H9 (cell line): ENCODE results near the gene ITPRID2. TPM values are rescaled to one million over a fixed set of nuclear protein-coding genes. Genes with fewer than 3 reads are reported as not detected.
A peak's percentile ranks its signal among the peaks of the same experiment; 100 is the strongest.

Experiments
- DNase-seq: peaks from one replicate; pipeline ENCODE4 v3.0.0-alpha.2; 2017
- H2AFZ ChIP-seq: one replicate; pipeline ENCODE4 v1.6.1; 2013; ENCODE audit warnings: mild to moderate bottlenecking, low read length, control low read depth, moderate library complexity
- H2AK5ac ChIP-seq: 2 replicates; pipeline ENCODE4 v1.6.1; 2013; ENCODE audit warnings: low read length, control low read depth, mixed read lengths; ENCODE audit not compliant: insufficient read length
- H2BK120ac ChIP-seq: one replicate; pipeline ENCODE4 v1.6.1; 2013; ENCODE audit warnings: low read depth, mild to moderate bottlenecking, low read length, control low read depth, inconsistent platforms; ENCODE audit not compliant: poor library complexity, severe bottlenecking
- H2BK12ac ChIP-seq: 2 replicates; pipeline ENCODE4 v1.6.1; 2013; ENCODE audit warnings: low read length, control low read depth, mixed read lengths, low read depth; ENCODE audit not compliant: insufficient read length
- H2BK15ac ChIP-seq: 2 replicates; pipeline ENCODE4 v1.6.1; 2013; ENCODE audit warnings: low read depth, low read length, control low read depth
- H2BK20ac ChIP-seq: one replicate; pipeline ENCODE4 v1.6.1; 2013; ENCODE audit warnings: low read depth, mild to moderate bottlenecking, low read length, control low read depth, inconsistent platforms; ENCODE audit not compliant: poor library complexity, severe bottlenecking
- H2BK5ac ChIP-seq: 2 replicates; pipeline ENCODE4 v1.6.1; 2013; ENCODE audit warnings: low read length, control low read depth, mixed read lengths; ENCODE audit not compliant: insufficient read length
- H3K14ac ChIP-seq: 2 replicates; pipeline ENCODE4 v1.6.1; 2013; ENCODE audit warnings: low read length, control low read depth; ENCODE audit not compliant: insufficient read depth
- H3K18ac ChIP-seq: 2 replicates; pipeline ENCODE4 v1.6.1; 2013; ENCODE audit warnings: low read depth, mild to moderate bottlenecking, mixed read lengths, low read length, control low read depth; ENCODE audit not compliant: insufficient read length
- H3K23ac ChIP-seq: 2 replicates; pipeline ENCODE4 v1.6.1; 2013; ENCODE audit warnings: low read length, control low read depth, mixed read lengths, low read depth; ENCODE audit not compliant: insufficient read length
- H3K23me2 ChIP-seq: 2 replicates; pipeline ENCODE4 v1.6.1; 2013; ENCODE audit warnings: low read depth, mild to moderate bottlenecking, mixed read lengths, low read length, control low read depth; ENCODE audit not compliant: insufficient read length, poor library complexity, severe bottlenecking
- H3K27ac ChIP-seq: 2 replicates; pipeline ENCODE4 v1.5.1; 2013; ENCODE audit warnings: low read length, control low read depth, mixed read lengths, low read depth; ENCODE audit not compliant: insufficient read length
- H3K27me3 ChIP-seq: 2 replicates; pipeline ENCODE4 v1.6.1; 2013; ENCODE audit warnings: low read length, control low read depth, inconsistent platforms; ENCODE audit not compliant: insufficient read depth
- H3K4ac ChIP-seq: 2 replicates; pipeline ENCODE4 v1.6.1; 2013; ENCODE audit warnings: low read depth, mild to moderate bottlenecking, control low read depth, inconsistent platforms, low read length, moderate library complexity
- H3K4me1 ChIP-seq: 2 replicates; pipeline ENCODE4 v1.6.1; 2013; ENCODE audit warnings: low read length, control low read depth, inconsistent platforms; ENCODE audit not compliant: insufficient read depth
- H3K4me2 ChIP-seq: 2 replicates; pipeline ENCODE4 v1.6.1; 2013; ENCODE audit warnings: low read length, control low read depth, mixed read lengths; ENCODE audit not compliant: insufficient read length, insufficient read depth
- H3K56ac ChIP-seq: 2 replicates; pipeline ENCODE4 v1.6.1; 2013; ENCODE audit warnings: low read depth, mild to moderate bottlenecking, mixed read lengths, low read length, control low read depth; ENCODE audit not compliant: insufficient read length
- H3K79me1 ChIP-seq: 2 replicates; pipeline ENCODE4 v1.6.1; 2013; ENCODE audit warnings: low read depth, mild to moderate bottlenecking, moderate library complexity, low read length, control low read depth, inconsistent platforms; ENCODE audit not compliant: insufficient read depth, poor library complexity, severe bottlenecking
- H3K79me2 ChIP-seq: 2 replicates; pipeline ENCODE4 v1.6.1; 2013; ENCODE audit warnings: low read length, control low read depth, inconsistent platforms; ENCODE audit not compliant: insufficient read depth
- H3K9ac ChIP-seq: 2 replicates; pipeline ENCODE4 v1.6.1; 2013; ENCODE audit warnings: low read length, control low read depth, mixed read lengths; ENCODE audit not compliant: insufficient read length; ENCODE audit errors: extremely low read depth
- H3K9me3 ChIP-seq: one replicate; pipeline ENCODE4 v1.6.1; 2013; ENCODE audit warnings: low read depth, low read length, inconsistent platforms; ENCODE audit not compliant: control insufficient read depth
- H3T11ph ChIP-seq: one replicate; pipeline ENCODE4 v1.6.1; 2013; ENCODE audit warnings: mild to moderate bottlenecking, low read length, control low read depth, inconsistent platforms
- H4K20me1 ChIP-seq: one replicate; pipeline ENCODE4 v1.6.1; 2013; ENCODE audit not compliant: control insufficient read depth, insufficient read length, insufficient read depth
- H4K5ac ChIP-seq: 2 replicates; pipeline ENCODE4 v1.6.1; 2013; ENCODE audit warnings: low read depth, mild to moderate bottlenecking, mixed read lengths, low read length, control low read depth; ENCODE audit not compliant: insufficient read length
- H4K8ac ChIP-seq: replicated peaks from 2 replicates; pipeline ENCODE4 v1.6.1; 2013; ENCODE audit warnings: low read length, control low read depth, mixed read lengths, low read depth; ENCODE audit not compliant: insufficient read length
- H4K91ac ChIP-seq: 2 replicates; pipeline ENCODE4 v1.6.1; 2013; ENCODE audit warnings: low read depth, mild to moderate bottlenecking, moderate library complexity, mixed read lengths, low read length, control low read depth; ENCODE audit not compliant: insufficient read length
- H3K27ac Mint-ChIP-seq, 3 experiments: 2 replicates in 2 of 3; 3 replicates in 1 of 3; pipeline ENCODE4 v1.8.0; 2020 to 2021; ENCODE audit warnings: mixed read lengths in 3 of 3, mild to moderate bottlenecking in 1 of 3, moderate library complexity in 1 of 3
- H3K27me3 Mint-ChIP-seq: 2 replicates; pipeline ENCODE4 v1.8.0; 2021; ENCODE audit warnings: low read depth, mild to moderate bottlenecking, moderate library complexity, mixed read lengths
- H3K36me3 Mint-ChIP-seq, 3 experiments: 2 replicates in 2 of 3; 3 replicates in 1 of 3; pipeline ENCODE4 v1.8.0; 2020 to 2021; ENCODE audit warnings: low read depth in 3 of 3, mixed read lengths in 3 of 3; ENCODE audit not compliant: insufficient read depth in 1 of 3
- H3K4me1 Mint-ChIP-seq, 2 experiments: 2 replicates each; pipeline ENCODE4 v1.8.0; 2020; ENCODE audit warnings: mixed read lengths in 2 of 2
- H3K4me3 Mint-ChIP-seq, 2 experiments: 2 replicates in 1 of 2; 3 replicates in 1 of 2; pipeline ENCODE4 v1.8.0; 2020 to 2021; ENCODE audit warnings: mild to moderate bottlenecking in 2 of 2, mixed read lengths in 2 of 2, moderate library complexity in 1 of 2
- H3K9me3 Mint-ChIP-seq, 2 experiments: 2 replicates in 1 of 2; 3 replicates in 1 of 2; pipeline ENCODE4 v1.8.0; 2020; ENCODE audit warnings: mild to moderate bottlenecking in 2 of 2, mixed read lengths in 2 of 2, moderate library complexity in 1 of 2
- WGBS: extraction: QIAGEN DNeasy Blood & Tissue Kit; methylation state at CpG from one replicate; pipeline ENCODE4 v1.1.7; 2013; ENCODE audit warnings: missing lambda C conversion rate, low lambda C conversion rate, mixed read lengths; ENCODE audit not compliant: insufficient read length; ENCODE audit errors: extremely low coverage; 5-methylcytosine and 5-hydroxymethylcytosine counted together
- total RNA-seq: library from RNA; stranded (reverse); gene quantifications from 2 replicates; pipeline ENCODE4 v1.2.1, GENCODE V29; 2021
- TF ChIP-seq, protein P1 (sequence below): fragments of 200-600 bp; sonication (generic); conservative IDR thresholded peaks from 3 replicates; pipeline ENCODE4 v1.8.0; 2021; ENCODE audit warnings: antibody characterized with exemption, mild to moderate bottlenecking

Gene ITPRID2
- total RNA-seq, 1 experiment from 2014 or later, result 12.0 TPM

DNA sequence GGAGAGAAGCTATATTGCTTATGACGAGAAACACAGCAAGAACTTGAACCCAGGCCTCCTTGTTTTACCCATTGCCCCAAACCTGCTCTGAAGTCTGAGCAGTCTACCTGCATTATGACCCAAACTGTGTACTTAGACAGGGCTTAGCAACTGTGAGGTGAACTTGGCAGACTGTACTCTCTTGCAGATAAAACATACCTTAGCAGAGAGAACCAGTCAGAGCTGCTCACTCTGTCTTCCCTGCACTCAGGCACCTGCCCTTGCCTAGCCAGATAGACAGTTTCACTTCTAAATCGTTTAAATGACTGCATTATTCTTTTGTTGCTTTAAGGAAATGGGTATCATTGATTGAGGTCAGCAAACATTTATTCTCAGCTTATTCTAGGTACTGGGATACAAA, 20.3 kb downstream of the ITPRID2 start:
- Mint-ChIP-seq H3K4me3 (no peak overlapping the region), H3K27ac (peak overlapping the region in 1 of 3 experiments; percentile 41; a peak in 1 of 7 replicates), H3K36me3 (peaks cover 0 to 17% (median 16%) of the 10 kb centered on the region in 3 experiments; a peak in 5 of 7 replicates), H3K4me1 (no peaks in the 10 kb centered on the region), H3K9me3 (no peaks in the 10 kb centered on the region), H3K27me3 (no peaks in the 10 kb centered on the region)
- no peak overlapping the region for H2BK120ac ChIP-seq
- WGBS, result no CpG with 5 or more reads among the region's 2 CpGs
- no peak overlapping the region for H3K18ac ChIP-seq
- no peak overlapping the region for H3K23ac ChIP-seq
- H3K9ac ChIP-seq, result no peak overlapping the region
- no peaks in the 10 kb centered on the region for H3K9me3 ChIP-seq
- no peaks in the 10 kb centered on the region for H3K79me1 ChIP-seq
- no peak overlapping the region for H2BK20ac ChIP-seq
- no peaks in the 10 kb centered on the region for H3K23me2 ChIP-seq
- H3K4me1 ChIP-seq, result no peaks in the 10 kb centered on the region
- no peak overlapping the region for H3K27ac ChIP-seq
- no peak overlapping the region for H4K5ac ChIP-seq
- no peaks in the 10 kb centered on the region for H4K20me1 ChIP-seq
- no peak overlapping the region for H2AK5ac ChIP-seq
- H4K8ac ChIP-seq, result no peak overlapping the region
- H2BK12ac ChIP-seq, result no peak overlapping the region
- H3K56ac ChIP-seq, result no peak overlapping the region
- no peak overlapping the region for H2AFZ ChIP-seq
- no peak overlapping the region for H3K4me2 ChIP-seq
- no peak overlapping the region for H2BK5ac ChIP-seq
- TF ChIP-seq, protein P1, sequence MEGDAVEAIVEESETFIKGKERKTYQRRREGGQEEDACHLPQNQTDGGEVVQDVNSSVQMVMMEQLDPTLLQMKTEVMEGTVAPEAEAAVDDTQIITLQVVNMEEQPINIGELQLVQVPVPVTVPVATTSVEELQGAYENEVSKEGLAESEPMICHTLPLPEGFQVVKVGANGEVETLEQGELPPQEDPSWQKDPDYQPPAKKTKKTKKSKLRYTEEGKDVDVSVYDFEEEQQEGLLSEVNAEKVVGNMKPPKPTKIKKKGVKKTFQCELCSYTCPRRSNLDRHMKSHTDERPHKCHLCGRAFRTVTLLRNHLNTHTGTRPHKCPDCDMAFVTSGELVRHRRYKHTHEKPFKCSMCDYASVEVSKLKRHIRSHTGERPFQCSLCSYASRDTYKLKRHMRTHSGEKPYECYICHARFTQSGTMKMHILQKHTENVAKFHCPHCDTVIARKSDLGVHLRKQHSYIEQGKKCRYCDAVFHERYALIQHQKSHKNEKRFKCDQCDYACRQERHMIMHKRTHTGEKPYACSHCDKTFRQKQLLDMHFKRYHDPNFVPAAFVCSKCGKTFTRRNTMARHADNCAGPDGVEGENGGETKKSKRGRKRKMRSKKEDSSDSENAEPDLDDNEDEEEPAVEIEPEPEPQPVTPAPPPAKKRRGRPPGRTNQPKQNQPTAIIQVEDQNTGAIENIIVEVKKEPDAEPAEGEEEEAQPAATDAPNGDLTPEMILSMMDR, result no peak
- H3K27me3 ChIP-seq, result no peaks in the 10 kb centered on the region
- no peak overlapping the region for H3T11ph ChIP-seq
- no peak overlapping the region for H3K14ac ChIP-seq
- DNase-seq, result no peak
- no peak overlapping the region for H3K4ac ChIP-seq
- H2BK15ac ChIP-seq, result no peak overlapping the region
- no peaks in the 10 kb centered on the region for H3K79me2 ChIP-seq
- no peak overlapping the region for H4K91ac ChIP-seq
